Activated CD4-positive, CD25-positive, alpha-beta regulatory T cell (primary cell): Measurements from ENCODE around the gene FOXN1.
A peak's percentile ranks its signal among the peaks of the same experiment; 100 is the strongest.

Experiments
- DNase-seq, 4 experiments: peaks; one replicate each; lab custom pipeline; 2025; lab: John Stamatoyannopoulos, UW

The FOXN1 gene

DNA sequence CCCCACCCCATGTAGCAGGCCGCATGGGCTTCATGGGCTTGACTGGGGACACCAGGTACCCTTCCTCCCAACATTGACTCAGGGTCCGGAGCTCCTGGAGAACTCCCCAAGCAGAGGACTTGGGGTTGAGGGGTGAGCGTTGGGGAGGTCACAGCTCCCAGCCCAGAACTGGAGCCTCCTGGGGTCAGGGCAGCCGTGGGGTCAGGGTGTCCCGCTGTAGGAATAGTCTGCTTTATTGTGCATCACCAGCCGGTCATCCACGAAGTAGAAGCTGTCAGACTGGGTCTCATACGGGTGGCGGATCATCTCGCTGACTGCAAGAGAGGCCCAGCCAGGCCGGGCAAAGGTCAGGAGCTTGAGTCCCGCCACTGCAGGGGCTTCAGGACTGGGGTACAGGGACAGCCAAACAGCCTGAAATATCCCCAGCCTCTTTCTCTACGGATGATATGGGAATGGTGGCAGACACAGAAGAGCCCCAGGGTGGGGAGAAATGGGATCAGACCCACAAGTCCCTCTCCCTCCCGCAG is 41.0 kb downstream of the FOXN1 start:
- no peak for DNase-seq

DNA sequence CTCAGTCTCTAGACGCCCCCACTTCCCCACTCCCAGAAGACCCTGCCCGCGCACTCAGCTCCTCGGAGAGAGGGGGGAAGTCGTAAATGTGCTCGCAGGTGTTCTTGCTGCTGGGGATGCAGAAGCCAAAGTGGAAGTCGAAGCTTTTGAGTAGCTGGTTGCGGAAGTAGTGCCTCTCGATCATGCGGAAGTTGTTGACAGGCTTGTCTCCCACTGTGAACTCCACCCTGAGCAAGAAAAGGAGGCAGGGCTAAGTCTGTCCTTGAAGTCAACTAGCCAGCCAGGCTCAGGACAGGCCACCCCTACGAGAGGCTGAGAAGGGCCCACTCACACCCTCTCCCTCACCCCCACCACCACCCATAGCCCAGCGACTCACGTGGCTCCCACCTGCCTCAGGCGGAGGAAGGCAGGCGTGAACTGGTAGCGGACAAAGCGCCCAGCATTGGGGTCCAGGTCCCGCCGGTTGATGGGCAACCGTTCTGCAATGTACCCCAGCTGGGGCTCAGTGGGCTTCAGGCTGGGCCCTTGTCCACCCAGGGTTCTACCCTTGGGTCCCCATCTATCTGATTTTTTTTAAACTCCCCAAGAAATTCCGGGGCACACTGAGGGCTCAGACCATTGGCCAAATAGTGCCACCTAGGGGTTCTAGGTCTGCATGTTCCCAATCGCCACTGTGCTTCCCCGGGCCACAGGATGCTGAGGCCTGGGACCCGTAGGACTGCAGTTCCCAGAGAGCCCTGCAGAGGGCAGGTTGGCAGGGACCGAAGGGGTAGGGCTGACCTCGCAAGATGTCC is 41.7 kb downstream of the FOXN1 start:
- DNase-seq: peak in 3 of 4 experiments; percentile 9 to 52 (median 20)

GRCh38 chr17:28548417-28549130 is 42.4 kb downstream of the FOXN1 start:
- no peak for DNase-seq

DNA sequence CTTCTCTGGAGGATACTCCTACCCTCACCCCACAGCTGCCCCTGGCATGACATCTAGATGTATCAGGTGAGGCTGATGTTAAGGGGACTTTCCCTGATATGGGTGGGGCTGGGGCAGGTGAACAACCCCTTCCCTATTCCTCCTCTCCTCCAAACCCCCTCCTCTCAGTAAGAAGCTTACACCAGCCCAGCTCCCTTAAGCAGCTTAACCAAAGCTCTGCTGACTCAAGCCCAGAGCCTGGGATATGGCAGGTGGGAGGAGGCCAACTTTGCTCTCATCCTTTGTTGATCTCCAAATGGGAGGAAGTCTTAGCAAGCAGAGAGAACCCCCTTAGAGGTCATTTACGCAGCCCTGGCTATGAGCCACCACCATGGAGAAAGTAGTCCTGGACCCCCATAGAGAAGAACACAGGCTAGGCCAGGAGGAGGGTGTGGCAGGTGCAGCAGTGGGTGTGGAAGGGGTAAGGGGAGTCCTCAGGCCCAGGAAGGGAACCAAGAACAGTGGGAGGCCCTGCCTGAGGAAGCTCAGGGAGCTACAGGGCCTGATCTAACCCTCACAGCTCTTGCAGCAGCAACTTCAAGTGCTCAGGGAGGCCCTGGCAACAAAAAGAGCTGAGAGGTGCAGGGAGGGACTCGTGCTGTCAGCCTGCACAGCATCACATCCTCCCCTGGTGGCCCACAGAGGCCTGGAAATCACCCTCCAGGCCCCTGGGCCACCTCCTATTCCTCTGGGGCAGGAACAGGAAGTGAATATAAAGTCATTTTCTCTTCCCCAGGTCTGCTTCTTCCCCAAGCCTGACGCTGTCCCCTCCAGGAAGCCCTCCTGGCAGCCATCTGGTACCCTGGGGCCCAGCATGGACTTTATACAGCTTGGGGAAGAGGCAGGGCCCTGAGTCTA is 43.3 kb downstream of the FOXN1 start:
- peak in 2 of 4 experiments; percentile 21 to 26 for DNase-seq

DNA sequence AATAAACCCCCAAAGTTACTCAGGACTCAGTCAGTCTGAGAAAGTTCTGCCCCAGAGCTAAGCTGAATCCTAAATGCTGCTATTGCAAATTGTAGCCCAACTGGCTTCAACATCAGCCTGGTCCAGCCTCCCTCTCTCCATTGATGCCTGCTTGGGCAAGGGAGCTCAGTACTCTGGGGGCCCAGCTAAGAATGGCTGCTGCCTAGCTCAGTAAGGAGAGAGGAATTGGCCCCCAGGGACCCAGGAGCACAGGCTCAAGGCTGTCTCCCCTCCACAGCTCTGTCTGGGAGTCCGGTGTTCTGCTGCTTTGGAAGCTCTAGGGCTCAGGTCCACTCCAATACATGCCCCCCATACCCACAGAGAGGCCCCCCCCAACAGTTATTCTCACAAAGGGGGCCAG is 44.7 kb downstream of the FOXN1 start:
- DNase-seq: no peak

DNA sequence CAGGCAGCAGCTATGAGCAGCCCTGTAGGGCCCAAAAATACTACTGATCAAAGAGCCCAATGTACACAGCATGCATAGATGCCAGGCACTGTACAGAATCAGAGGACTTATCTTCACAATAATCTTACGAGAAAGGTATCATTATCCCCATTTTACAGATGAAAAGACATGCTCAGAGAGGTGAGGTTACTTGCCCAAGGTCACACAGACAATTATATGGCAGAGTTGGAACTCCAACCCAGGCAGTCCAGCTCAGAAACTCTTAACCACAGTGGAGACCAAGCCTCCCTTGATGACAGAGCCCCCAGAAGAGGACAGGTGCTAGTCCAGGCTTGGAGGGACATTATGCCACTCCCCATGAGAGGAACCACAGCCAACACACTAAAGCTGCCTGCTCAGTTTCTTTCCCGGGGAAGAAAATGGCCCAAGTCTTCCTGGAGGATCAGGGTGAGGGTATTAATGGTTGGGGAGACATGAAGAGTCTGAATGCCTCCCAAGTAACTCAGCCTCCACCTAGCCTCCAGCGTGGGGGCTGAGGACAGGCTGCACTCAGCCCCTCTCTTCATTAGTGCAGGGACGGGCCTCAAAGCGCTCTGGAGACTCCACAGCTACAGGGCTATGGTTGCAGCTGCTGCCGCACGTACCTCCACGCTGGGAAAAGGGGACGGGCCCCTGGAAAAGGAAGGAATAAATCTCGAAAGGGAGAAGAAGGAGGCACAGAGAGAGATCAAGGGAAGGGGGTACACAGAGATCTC is 45.5 kb downstream of the FOXN1 start:
- no peak for DNase-seq

DNA sequence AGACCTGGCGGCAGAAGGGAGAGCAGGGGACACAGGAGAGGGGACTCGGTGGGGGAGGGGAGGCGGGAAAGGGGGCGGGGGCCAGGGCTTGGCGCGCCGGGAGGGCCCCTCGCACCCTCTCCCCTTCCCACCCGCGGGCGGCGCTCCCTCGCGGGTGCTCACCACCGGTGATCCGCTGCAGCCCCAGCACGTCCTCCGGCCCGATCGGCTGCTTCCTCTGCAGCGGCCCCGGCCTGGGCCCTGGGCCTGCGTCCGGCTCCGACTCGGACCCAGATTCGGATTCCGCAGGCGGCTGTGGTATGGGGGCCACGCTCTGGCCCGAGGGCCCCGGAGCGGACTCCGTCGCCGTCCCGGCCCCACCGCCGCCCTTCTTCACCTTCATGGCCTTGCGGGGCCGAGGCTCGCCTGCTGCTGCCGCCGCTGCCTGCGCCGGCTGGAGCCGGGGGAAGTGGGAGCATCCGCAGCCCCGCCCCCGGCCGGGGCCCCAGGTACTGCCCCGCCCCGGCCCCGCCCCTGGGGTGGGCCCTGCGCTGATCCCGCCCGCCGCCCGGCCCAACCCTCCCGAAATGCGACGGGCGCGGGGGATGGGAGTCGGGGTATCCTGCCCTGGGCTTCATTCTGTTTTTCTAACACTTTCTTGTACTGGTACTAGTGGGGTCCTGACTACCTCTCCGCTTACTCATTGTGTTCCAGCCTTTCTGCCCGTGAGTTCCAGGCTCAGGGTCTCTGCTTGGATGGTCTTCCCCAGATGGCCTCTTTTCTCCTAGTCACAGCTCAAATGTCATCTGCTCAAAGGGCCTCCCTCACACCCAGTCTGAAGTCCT is 46.2 kb downstream of the FOXN1 start, which contains the start of gene UNC119:
Gene UNC119, minus strand, starts transcription at position 449 of the 824 bp plus-strand sequence. Its CDS starts 67 bp downstream, at position 382.
- DNase-seq: peak; percentile 62 to 72 (median 68)

GRCh38 chr17:28553000-28553505 is 46.9 kb downstream of the FOXN1 start:
- DNase-seq: no peak

DNA sequence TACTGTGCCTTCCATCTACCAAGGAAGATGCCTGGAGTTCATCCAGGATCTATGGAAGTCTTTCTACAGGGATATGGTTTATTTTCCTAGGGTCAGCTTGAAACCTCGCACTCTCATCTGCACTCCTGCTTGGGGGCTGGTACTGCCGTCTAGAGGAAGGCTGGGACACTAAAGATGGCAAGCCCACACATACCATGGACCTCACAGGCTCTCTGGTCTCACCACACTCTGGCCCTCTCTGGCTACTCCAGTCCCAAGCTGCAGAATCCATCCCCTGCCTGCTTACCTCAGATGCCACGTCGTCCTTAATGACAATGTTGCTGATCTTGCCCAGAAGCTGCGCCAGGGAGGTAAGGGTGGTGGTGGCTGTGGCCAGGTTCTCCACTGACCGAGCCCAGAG is 48.4 kb downstream of the FOXN1 start:
- no peak for DNase-seq

- no peak for DNase-seq
Measured at GRCh38 chr17:28555022-28555421, 48.9 kb downstream of the FOXN1 start.

GRCh38 chr17:28563475-28563874 is 57.3 kb downstream of the FOXN1 start:
- no peak for DNase-seq

GRCh38 chr17:28567604-28568003 is 61.5 kb downstream of the FOXN1 start:
- DNase-seq: no peak

- DNase-seq: no peak
Measured at GRCh38 chr17:28569446-28569845, 63.3 kb downstream of the FOXN1 start.

GRCh38 chr17:28570716-28571360 is 64.7 kb downstream of the FOXN1 start:
- peak in 1 of 4 experiments; percentile 30 for DNase-seq

DNA sequence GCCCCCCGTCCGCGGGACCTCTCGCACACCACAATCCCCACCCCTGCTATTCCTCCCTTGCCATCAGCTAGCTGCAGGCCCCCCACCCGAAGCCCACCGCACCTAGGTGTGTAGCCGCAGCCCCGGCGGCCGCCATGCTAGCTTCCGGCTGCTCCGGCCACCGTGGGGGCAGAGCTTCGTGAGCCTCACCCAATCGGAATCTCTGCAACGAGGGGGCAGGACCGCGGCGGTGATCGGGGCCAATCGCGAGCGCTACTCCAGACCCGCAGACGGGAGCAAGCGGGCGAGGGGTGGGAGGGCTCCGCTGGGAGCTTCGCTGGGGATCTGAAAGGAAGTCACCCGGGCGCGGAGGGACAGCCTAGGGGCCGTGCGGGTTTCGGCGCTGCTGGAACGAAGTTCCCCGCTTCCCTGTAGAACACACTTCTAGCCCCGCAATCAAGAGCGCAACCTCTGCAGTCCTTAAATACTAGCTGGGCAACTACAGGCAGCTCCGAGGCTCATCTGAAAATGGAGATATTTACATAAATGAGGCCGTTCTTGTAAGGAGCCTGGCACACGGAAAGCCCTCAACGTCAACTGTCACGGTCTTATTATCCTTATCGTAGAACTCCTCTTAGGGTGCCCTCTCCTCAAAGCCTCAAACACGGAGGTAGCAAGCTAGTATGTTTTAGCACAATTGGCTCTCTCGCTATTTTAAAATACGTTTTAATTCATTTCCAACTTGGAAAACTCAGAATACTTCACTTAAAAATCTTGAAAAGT is 65.4 kb downstream of the FOXN1 start, which contains the start of gene PIGS:
Gene PIGS, minus strand, starts transcription at position 164 of the 762 bp plus-strand sequence. Its CDS starts 28 bp downstream, at position 136.
- peak; percentile 76 to 88 (median 84) for DNase-seq

DNA sequence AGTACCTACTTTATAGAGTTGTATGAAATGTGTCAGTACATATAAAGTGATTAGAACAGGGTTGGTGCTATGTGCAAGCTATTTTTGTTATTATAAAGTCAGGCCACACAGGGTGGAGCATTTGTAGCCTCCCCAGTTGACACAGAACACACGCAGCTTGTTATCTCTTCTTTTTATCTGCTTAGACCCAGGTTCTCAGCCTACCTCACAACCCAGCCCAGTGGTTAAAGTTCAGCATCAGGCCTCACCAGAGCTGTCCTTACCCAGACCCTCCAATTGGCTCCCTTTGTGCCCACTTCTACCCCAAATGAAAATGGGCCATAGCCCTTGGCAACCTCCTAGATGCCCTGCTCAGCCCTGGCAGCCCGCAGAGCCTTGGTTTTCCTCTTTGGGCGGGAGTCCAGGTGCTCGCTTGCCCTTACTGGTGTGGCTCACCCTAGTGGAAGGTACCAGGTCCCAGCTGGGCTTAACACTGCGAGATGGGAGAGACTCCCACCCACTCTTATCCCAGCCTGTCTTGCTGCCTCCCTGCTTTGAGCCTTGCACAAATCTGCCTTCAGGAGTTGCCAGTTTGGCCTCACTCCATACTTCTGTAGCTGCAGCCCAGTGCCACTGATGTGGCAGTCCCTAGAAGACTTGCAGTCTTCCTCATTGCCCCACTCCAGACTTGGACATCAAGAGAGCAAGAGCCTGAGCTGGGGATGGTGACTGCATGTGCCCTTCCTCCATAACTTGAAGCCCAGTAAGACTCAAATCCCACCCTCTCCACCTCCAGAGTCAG is 66.3 kb downstream of the FOXN1 start:
- DNase-seq: no peak

- DNase-seq: no peak
Measured at GRCh38 chr17:28573040-28573380, 66.9 kb downstream of the FOXN1 start.

GRCh38 chr17:28573521-28573920 is 67.4 kb downstream of the FOXN1 start:
- DNase-seq: no peak
